ENCODE data around the gene TPCN2.

GRCh38 chr11:69154211-69154913 is 105.6 kb downstream of the TPCN2 start:
- TF ChIP-seq POLR2A (IDR thresholded peaks at IDR 0.05) (no peak), CTCF (IDR thresholded peaks at IDR 0.05) (no peak)
